Thymus (tissue), 11 donors: ENCODE results near the gene IFT57. TPM values are rescaled to one million over a fixed set of nuclear protein-coding genes. Genes with fewer than 3 reads are reported as not detected.

Source experiments
- DNase-seq, 9 donors: peaks; one replicate each; pipeline ENCODE4 v3.0.0-alpha.2; 2013; ENCODE audit warnings: low spot score in 9 of 9, low read depth in 6 of 9, missing footprints in 1 of 9
- H3K27ac ChIP-seq, 2 donors: one replicate each; pipeline ENCODE4 v1.5.1; 2013; ENCODE audit warnings: control low read depth in 1 of 2, low read depth in 1 of 2, low read length in 1 of 2, mild to moderate bottlenecking in 1 of 2, moderate library complexity in 1 of 2
- H3K27me3 ChIP-seq, 2 donors: one replicate each; pipeline ENCODE4 v1.5.1; 2013; ENCODE audit warnings: low read length in 1 of 2; ENCODE audit not compliant: control insufficient read depth in 2 of 2, insufficient read depth in 1 of 2
- H3K36me3 ChIP-seq, 2 donors: one replicate each; pipeline ENCODE4 v1.5.1; 2013; ENCODE audit warnings: low read length in 1 of 2, mild to moderate bottlenecking in 1 of 2, moderate library complexity in 1 of 2; ENCODE audit not compliant: control insufficient read depth in 2 of 2, insufficient read depth in 2 of 2
- H3K4me1 ChIP-seq, 2 donors: one replicate each; pipeline ENCODE4 v1.5.1; 2013; ENCODE audit warnings: low read length in 2 of 2; ENCODE audit not compliant: control insufficient read depth in 2 of 2, insufficient read depth in 2 of 2
- H3K4me3 ChIP-seq, 2 donors: one replicate each; pipeline ENCODE4 v1.5.1; 2013; ENCODE audit warnings: low read length in 2 of 2, control low read depth in 1 of 2, mild to moderate bottlenecking in 1 of 2
- H3K9me3 ChIP-seq, 2 donors: one replicate each; pipeline ENCODE4 v1.5.1; 2013; ENCODE audit warnings: low read length in 1 of 2, mild to moderate bottlenecking in 1 of 2; ENCODE audit not compliant: control insufficient read depth in 2 of 2, insufficient read depth in 1 of 2
- WGBS: extraction: QIAGEN DNeasy Blood & Tissue Kit; methylation state at CpG from one replicate; pipeline ENCODE4 v1.1.7; 2013; 5-methylcytosine and 5-hydroxymethylcytosine counted together
- polyA plus RNA-seq: library from polyadenylated mRNA; stranded (reverse); fragments of 200-250 nt; gene quantifications from one replicate; pipeline ENCODE4 v1.2.3, GENCODE V29; 2013
- total RNA-seq: library from RNA; stranded (reverse); fragments of 120-200 nt; gene quantifications from one replicate; pipeline ENCODE4 v1.2.4, GENCODE V29; 2013
- donor health status: healthy.

The IFT57 gene
- total and polyA plus RNA-seq, 2 donors = 23.5 to 27.2 TPM

GRCh38 chr3:108223928-108224327 is 1.7 kb upstream of the IFT57 start:
- Histone ChIP-seq H3K27ac (peak overlapping the region; percentile 26 to 56), H3K4me3 (no peak overlapping the region), H3K36me3 (no peaks in the 10 kb centered on the region), H3K9me3 (no peaks in the 10 kb centered on the region), H3K27me3 (no peaks in the 10 kb centered on the region), H3K4me1 (peaks cover 6 to 7% of the 10 kb centered on the region in 2 donors)
- 12% methylated on average over 4 of the region's 4 CpGs for WGBS
- DNase-seq = peak in 3 of 9 donors; percentile 18 to 54 (median 19)

GRCh38 chr3:108222853-108223565 is 785 bp upstream of the IFT57 start:
- H3K27me3 ChIP-seq = no peaks in the 10 kb centered on the region
- H3K4me3 ChIP-seq = peak overlapping the region; percentile 65 to 88
- peak in 2 of 9 donors; percentile 25 to 44 for DNase-seq
- no peaks in the 10 kb centered on the region for H3K36me3 ChIP-seq
- no peaks in the 10 kb centered on the region for H3K9me3 ChIP-seq
- 14% methylated on average over 5 of the region's 5 CpGs for WGBS
- H3K4me1 ChIP-seq = peaks cover 6 to 7% of the 10 kb centered on the region in 2 donors
- H3K27ac ChIP-seq = peak overlapping the region; percentile 91 to 96

- 26% methylated on average over 6 of the region's 6 CpGs for WGBS
- H3K4me1 ChIP-seq = peaks cover 6 to 7% of the 10 kb centered on the region in 2 donors
Measured at GRCh38 chr3:108221393-108221792, 831 bp downstream of the IFT57 start.

GRCh38 chr3:108219336-108219735 is 2.9 kb downstream of the IFT57 start:
- WGBS = 98% methylated on average over 9 of the region's 9 CpGs
- Histone ChIP-seq H3K36me3 (no peaks in the 10 kb centered on the region), H3K27me3 (no peaks in the 10 kb centered on the region), H3K4me3 (no peak overlapping the region), H3K4me1 (peaks cover 6 to 7% of the 10 kb centered on the region in 2 donors), H3K27ac (no peak overlapping the region), H3K9me3 (no peaks in the 10 kb centered on the region)
- DNase-seq = no peak

More at GRCh38 chr3:108221393-108221792, 831 bp downstream of the IFT57 start:
- no peaks in the 10 kb centered on the region for H3K9me3 ChIP-seq
- DNase-seq = peak in 1 of 9 donors; percentile 19
- H3K27me3 ChIP-seq = no peaks in the 10 kb centered on the region
- H3K36me3 ChIP-seq = no peaks in the 10 kb centered on the region
- H3K4me3 ChIP-seq = peak overlapping the region; percentile 65 to 88
- no peak overlapping the region for H3K27ac ChIP-seq

- no peak overlapping the region for H3K4me3 ChIP-seq
- no peaks in the 10 kb centered on the region for H3K27me3 ChIP-seq
- H3K4me1 ChIP-seq = peaks cover 3% of the 10 kb centered on the region in 2 donors
- no peaks in the 10 kb centered on the region for H3K9me3 ChIP-seq
- no peak for DNase-seq
- H3K36me3 ChIP-seq = no peaks in the 10 kb centered on the region
- no peak overlapping the region for H3K27ac ChIP-seq
Measured at GRCh38 chr3:108218811-108219210, 3.4 kb downstream of the IFT57 start.

- no peak for DNase-seq
- H3K9me3 ChIP-seq = no peaks in the 10 kb centered on the region
- no peaks in the 10 kb centered on the region for H3K27me3 ChIP-seq
- WGBS = 81% methylated on average over 1 of the region's 1 CpG
- no peak overlapping the region for H3K4me3 ChIP-seq
- H3K4me1 ChIP-seq = no peaks in the 10 kb centered on the region
- no peak overlapping the region for H3K27ac ChIP-seq
- peaks cover 0 to 5% of the 10 kb centered on the region in 2 donors for H3K36me3 ChIP-seq
Measured at GRCh38 chr3:108215871-108216270, 6.4 kb downstream of the IFT57 start.

- Histone ChIP-seq H3K4me3 (no peak overlapping the region), H3K9me3 (no peaks in the 10 kb centered on the region), H3K4me1 (no peaks in the 10 kb centered on the region), H3K27me3 (no peaks in the 10 kb centered on the region), H3K36me3 (peaks cover 0 to 5% of the 10 kb centered on the region in 2 donors), H3K27ac (no peak overlapping the region)
- 96% methylated on average over 3 of the region's 3 CpGs for WGBS
- DNase-seq = no peak
Measured at GRCh38 chr3:108209579-108209978, 12.6 kb downstream of the IFT57 start.

- no peaks in the 10 kb centered on the region for H3K4me1 ChIP-seq
- peaks cover 0 to 5% of the 10 kb centered on the region in 2 donors for H3K36me3 ChIP-seq
- no peaks in the 10 kb centered on the region for H3K27me3 ChIP-seq
- H3K4me3 ChIP-seq = no peak overlapping the region
- H3K27ac ChIP-seq = no peak overlapping the region
- no peaks in the 10 kb centered on the region for H3K9me3 ChIP-seq
- no peak for DNase-seq
- WGBS = 97% methylated on average over 1 of the region's 1 CpG
Measured at GRCh38 chr3:108208831-108209230, 13.4 kb downstream of the IFT57 start.

GRCh38 chr3:108202834-108203233 is 19.4 kb downstream of the IFT57 start:
- 100% methylated on average over 2 of the region's 2 CpGs for WGBS
- H3K4me3 ChIP-seq = no peak overlapping the region
- no peaks in the 10 kb centered on the region for H3K36me3 ChIP-seq
- H3K27me3 ChIP-seq = no peaks in the 10 kb centered on the region
- DNase-seq = no peak
- H3K9me3 ChIP-seq = no peaks in the 10 kb centered on the region
- H3K4me1 ChIP-seq = no peaks in the 10 kb centered on the region
- no peak overlapping the region for H3K27ac ChIP-seq
